HCT116 (cell line): ENCODE data around the gene SCARF2. TPM values are rescaled to one million over a fixed set of nuclear protein-coding genes. Genes with fewer than 3 reads are reported as not detected.

ENCODE experiments used
- ATAC-seq: fragments of 200-7000 bp; cut with Tn5 transposase; 2 replicates; pipeline ENCODE4 v1.9.1; 2020; ENCODE audit warnings: mild to moderate bottlenecking, moderate library complexity
- BruUV-seq: library from RNA; stranded (reverse); fragments of 400-500 nt; replicated peaks from 2 replicates; lab custom pipeline; 2021; lab: Mats Ljungman, UMichigan
- CTCF ChIA-PET: fragments of 300-600 bp; sonication (Branson Sonifier 250); formaldehyde crosslinking; loops from one replicate; lab custom pipeline; 2021; ENCODE audit warnings: antibody characterized with exemption; lab: Charles Lee
- POLR2A ChIA-PET: fragments of 300-600, 350-600 bp; sonication (Branson Sonifier 250); formaldehyde crosslinking; loops from one replicate; lab custom pipeline; 2021; ENCODE audit warnings: antibody characterized with exemption; lab: Charles Lee
- RAD21 ChIA-PET, 2 experiments: fragments of 300-600 bp; sonication (Branson Sonifier 250); formaldehyde crosslinking; loops; one replicate each; lab custom pipeline; 2023; ENCODE audit warnings: low total read pairs in 2 of 2; ENCODE audit not compliant: uncharacterized antibody in 2 of 2, unreplicated experiment in 2 of 2, low non-redundant PET in 1 of 2; lab: Charles Lee
- DNase-seq: peaks from one replicate; pipeline ENCODE4 v3.0.0-alpha.2; 2010; ENCODE audit warnings: low read depth, low spot score
- H2AFZ ChIP-seq: fragments of 200-600 bp; shearing (Covaris generic), sonication (generic); 2 replicates; pipeline ENCODE4 v1.6.1; 2017; ENCODE audit warnings: low read depth, mixed run types, mixed read lengths, antibody characterized with exemption, low read length; ENCODE audit not compliant: poor library complexity, severe bottlenecking
- H3K27ac ChIP-seq: 2 replicates; pipeline ENCODE4 v1.5.1; 2012; ENCODE audit warnings: low read depth, low read length
- H3K27me3 ChIP-seq: fragments of 200-600 bp; sonication (generic); 2 replicates; pipeline ENCODE4 v1.6.1; 2016; ENCODE audit warnings: mixed run types, low read length, mixed read lengths; ENCODE audit not compliant: insufficient read depth
- H3K36me3 ChIP-seq, 2 experiments: fragments of 200-500 bp in 1 of 2; fragments of 200-600 bp in 1 of 2; sonication (Bioruptor generic) in 1 of 2; sonication (generic) in 1 of 2; 2 replicates each; pipeline versions ENCODE4 v1.5.1 to v1.6.1; 2014 to 2016; ENCODE audit warnings: low read length in 2 of 2, inconsistent platforms in 1 of 2, mixed read lengths in 1 of 2, mixed run types in 1 of 2; ENCODE audit not compliant: insufficient read depth in 2 of 2, control insufficient read depth in 1 of 2
- H3K4me1 ChIP-seq, 2 experiments: fragments of 200-600 bp in 1 of 2; sonication (generic) in 1 of 2; 2 replicates each; pipeline versions ENCODE4 v1.5.1 to v1.6.1; 2012 to 2017; ENCODE audit warnings: low read length in 2 of 2, inconsistent platforms in 1 of 2, mild to moderate bottlenecking in 1 of 2, mixed read lengths in 1 of 2, mixed run types in 1 of 2, moderate library complexity in 1 of 2; ENCODE audit not compliant: insufficient read depth in 2 of 2, control insufficient read depth in 1 of 2
- H3K4me2 ChIP-seq: fragments of 200-600 bp; sonication (generic); 2 replicates; pipeline ENCODE4 v1.6.1; 2017; ENCODE audit warnings: mixed run types, low read length, mixed read lengths
- H3K4me3 ChIP-seq, 2 experiments: fragments of 200-600 bp in 1 of 2; sonication (generic) in 1 of 2; replicated peaks in 1 of 2; 2 replicates each; pipeline ENCODE4 v1.5.1; 2011 to 2016; ENCODE audit warnings: low read length in 2 of 2, control low read depth in 1 of 2, low read depth in 1 of 2, mild to moderate bottlenecking in 1 of 2, mixed read lengths in 1 of 2, mixed run types in 1 of 2
- H3K79me2 ChIP-seq: fragments of 200-600 bp; sonication (generic); 2 replicates; pipeline ENCODE4 v1.6.1; 2017; ENCODE audit warnings: mild to moderate bottlenecking, mixed run types, low read length, moderate library complexity, mixed read lengths; ENCODE audit not compliant: insufficient read depth
- H3K9ac ChIP-seq: fragments of 200-600 bp; sonication (generic); 2 replicates; pipeline ENCODE4 v1.6.1; 2016; ENCODE audit warnings: low read length, mixed read lengths
- H3K9me2 ChIP-seq: fragments of 200-600 bp; sonication (generic), shearing (Covaris generic); 2 replicates; pipeline ENCODE4 v1.6.1; 2017; ENCODE audit warnings: mixed run types, mild to moderate bottlenecking, moderate library complexity; ENCODE audit not compliant: insufficient read depth
- H3K9me3 ChIP-seq, 2 experiments: fragments of 200-500 bp in 1 of 2; fragments of 200-600 bp in 1 of 2; sonication (Bioruptor generic) in 1 of 2; sonication (generic) in 1 of 2; 2 replicates each; pipeline ENCODE4 v1.6.1; 2014 to 2017; ENCODE audit warnings: low read length in 2 of 2, mixed read lengths in 2 of 2, inconsistent platforms in 1 of 2, low read depth in 1 of 2, mild to moderate bottlenecking in 1 of 2, mixed run types in 1 of 2, moderate library complexity in 1 of 2; ENCODE audit not compliant: control insufficient read depth in 1 of 2, insufficient read depth in 1 of 2
- H4K20me1 ChIP-seq: fragments of 200-600 bp; sonication (generic), shearing (Covaris generic); 2 replicates; pipeline ENCODE4 v1.6.1; 2017; ENCODE audit warnings: mixed run types, mild to moderate bottlenecking, moderate library complexity; ENCODE audit not compliant: insufficient read depth
- CBX3 ChIP-seq: IDR thresholded peaks from 2 replicates; pipeline ENCODE4 v1.6.1; 2012; ENCODE audit warnings: low read depth
- CEBPB ChIP-seq: IDR thresholded peaks from 2 replicates; pipeline ENCODE4 v1.6.1; 2012; ENCODE audit warnings: low read depth
- CTCF ChIP-seq, 3 experiments: fragments of 200-600 bp in 1 of 3; sonication (generic) in 1 of 3; IDR thresholded peaks in 2 of 3; conservative IDR thresholded peaks in 1 of 3; 2 replicates each; pipeline ENCODE4 v1.5.1; 2012 to 2017; ENCODE audit warnings: low read depth in 2 of 3, low read length in 2 of 3, antibody characterized with exemption in 1 of 3, borderline replicate concordance in 1 of 3, control low read depth in 1 of 3, mild to moderate bottlenecking in 1 of 3, mixed read lengths in 1 of 3, mixed run types in 1 of 3, moderate library complexity in 1 of 3; ENCODE audit not compliant: insufficient read depth in 1 of 3
- EGR1 ChIP-seq: IDR thresholded peaks from 2 replicates; pipeline ENCODE4 v1.6.1; 2012; ENCODE audit warnings: low read depth
- ELF1 ChIP-seq: IDR thresholded peaks from 2 replicates; pipeline ENCODE4 v1.6.1; 2012; ENCODE audit warnings: low read depth, borderline replicate concordance
- EZH2 ChIP-seq: fragments of 200-600 bp; sonication (generic); IDR thresholded peaks from 2 replicates; pipeline ENCODE4 v1.6.1; 2017; ENCODE audit warnings: antibody characterized with exemption, mixed run types
- EZH2phosphoT487 ChIP-seq: fragments of 200-600 bp; IDR thresholded peaks from 2 replicates; pipeline ENCODE4 v1.6.1; 2018; ENCODE audit warnings: antibody characterized with exemption, borderline replicate concordance
- POLR2A ChIP-seq: IDR thresholded peaks from 2 replicates; pipeline ENCODE4 v1.7.0; 2011; ENCODE audit warnings: borderline replicate concordance; ENCODE audit not compliant: insufficient read depth, insufficient read length; ENCODE audit errors: extremely low read depth
- POLR2AphosphoS5 ChIP-seq: IDR thresholded peaks from 2 replicates; pipeline ENCODE4 v1.6.1; 2011; ENCODE audit warnings: mild to moderate bottlenecking, low read depth, low read length, moderate library complexity
- RAD21 ChIP-seq: IDR thresholded peaks from 2 replicates; pipeline ENCODE4 v1.6.1; 2012; ENCODE audit warnings: low read depth, mild to moderate bottlenecking
- SIN3A ChIP-seq: IDR thresholded peaks from 2 replicates; pipeline ENCODE4 v1.6.1; 2012; ENCODE audit warnings: low read depth
- SP1 ChIP-seq: IDR thresholded peaks from 2 replicates; pipeline ENCODE4 v1.6.1; 2012; ENCODE audit warnings: low read depth
- TCF7L2 ChIP-seq: IDR thresholded peaks from 2 replicates; pipeline ENCODE4 v1.7.0; 2011; ENCODE audit warnings: borderline replicate concordance, inconsistent platforms; ENCODE audit not compliant: insufficient read depth, insufficient read length; ENCODE audit errors: extremely low read depth
- YY1 ChIP-seq: IDR thresholded peaks from 2 replicates; pipeline ENCODE4 v1.6.1; 2011; ENCODE audit warnings: low read length, low read depth, moderate library complexity, mild to moderate bottlenecking; ENCODE audit not compliant: insufficient replicate concordance; ENCODE audit errors: extremely low read depth
- ZNF274 ChIP-seq: fragments of 200-500 bp; sonication (Bioruptor generic); IDR thresholded peaks from 2 replicates; pipeline ENCODE4 v1.6.1; 2014; ENCODE audit warnings: mild to moderate bottlenecking, low read depth, low read length, inconsistent platforms
- intact Hi-C: fragments of 100-400 bp; cut with micrococcal nuclease; formaldehyde crosslinking; loops from 2 replicates; pipeline ENCODE4 v1.10.0; 2022
- total RNA-seq: library from RNA; stranded (reverse); gene quantifications from one replicate; pipeline ENCODE4 v1.2.1, GENCODE V29; 2021; ENCODE audit not compliant: unreplicated experiment
- TF ChIP-seq, protein P1 (sequence below): IDR thresholded peaks from 2 replicates; pipeline ENCODE4 v1.6.1; 2012; ENCODE audit warnings: low read depth
- TF ChIP-seq, protein P2 (sequence below): IDR thresholded peaks from 2 replicates; pipeline ENCODE4 v1.6.1; 2011; ENCODE audit warnings: mild to moderate bottlenecking, low read length, moderate library complexity; ENCODE audit not compliant: insufficient replicate concordance; ENCODE audit errors: extremely low read depth
- TF ChIP-seq, protein P3 (sequence below): IDR thresholded peaks from 2 replicates; pipeline ENCODE4 v1.6.1; 2012

Gene SCARF2
- total RNA-seq, 1 experiment from 2014 or later = 2.5 TPM

- Histone ChIP-seq H3K27ac (no peak overlapping the region), H3K36me3 (no peaks in the 10 kb centered on the region), H3K9ac (no peak overlapping the region), H3K4me1 (peaks cover 6 to 14% of the 10 kb centered on the region in 2 experiments), H3K4me2 (no peak overlapping the region), H3K27me3 (no peaks in the 10 kb centered on the region), H3K9me2 (no peaks in the 10 kb centered on the region), H3K79me2 (no peaks in the 10 kb centered on the region), H3K4me3 (no peak overlapping the region), H4K20me1 (no peaks in the 10 kb centered on the region), H2AFZ (no peak overlapping the region), H3K9me3 (no peaks in the 10 kb centered on the region)
- RAD21 ChIA-PET = no interaction called here
- CTCF ChIA-PET = no interaction called here
- no peak for TF ChIP-seq EZH2phosphoT487
- TF ChIP-seq POLR2AphosphoS5 = no peak
- TF ChIP-seq POLR2A = no peak
- TF ChIP-seq CTCF (IDR thresholded peaks at IDR 0.05 in 2 of 3, conservative IDR thresholded peaks at IDR 0.05 in 1 of 3; ENCODE audit: borderline replicate concordance in 1 of 3, insufficient read depth in 1 of 3, low read depth in 2 of 3, low read length in 2 of 3) = no peak
- TF ChIP-seq CBX3 = no peak
- no peak for TF ChIP-seq RAD21
- TF ChIP-seq CEBPB = no peak
- TF ChIP-seq SP1 = no peak
- TF ChIP-seq YY1 = no peak
- TF ChIP-seq, protein P1, sequence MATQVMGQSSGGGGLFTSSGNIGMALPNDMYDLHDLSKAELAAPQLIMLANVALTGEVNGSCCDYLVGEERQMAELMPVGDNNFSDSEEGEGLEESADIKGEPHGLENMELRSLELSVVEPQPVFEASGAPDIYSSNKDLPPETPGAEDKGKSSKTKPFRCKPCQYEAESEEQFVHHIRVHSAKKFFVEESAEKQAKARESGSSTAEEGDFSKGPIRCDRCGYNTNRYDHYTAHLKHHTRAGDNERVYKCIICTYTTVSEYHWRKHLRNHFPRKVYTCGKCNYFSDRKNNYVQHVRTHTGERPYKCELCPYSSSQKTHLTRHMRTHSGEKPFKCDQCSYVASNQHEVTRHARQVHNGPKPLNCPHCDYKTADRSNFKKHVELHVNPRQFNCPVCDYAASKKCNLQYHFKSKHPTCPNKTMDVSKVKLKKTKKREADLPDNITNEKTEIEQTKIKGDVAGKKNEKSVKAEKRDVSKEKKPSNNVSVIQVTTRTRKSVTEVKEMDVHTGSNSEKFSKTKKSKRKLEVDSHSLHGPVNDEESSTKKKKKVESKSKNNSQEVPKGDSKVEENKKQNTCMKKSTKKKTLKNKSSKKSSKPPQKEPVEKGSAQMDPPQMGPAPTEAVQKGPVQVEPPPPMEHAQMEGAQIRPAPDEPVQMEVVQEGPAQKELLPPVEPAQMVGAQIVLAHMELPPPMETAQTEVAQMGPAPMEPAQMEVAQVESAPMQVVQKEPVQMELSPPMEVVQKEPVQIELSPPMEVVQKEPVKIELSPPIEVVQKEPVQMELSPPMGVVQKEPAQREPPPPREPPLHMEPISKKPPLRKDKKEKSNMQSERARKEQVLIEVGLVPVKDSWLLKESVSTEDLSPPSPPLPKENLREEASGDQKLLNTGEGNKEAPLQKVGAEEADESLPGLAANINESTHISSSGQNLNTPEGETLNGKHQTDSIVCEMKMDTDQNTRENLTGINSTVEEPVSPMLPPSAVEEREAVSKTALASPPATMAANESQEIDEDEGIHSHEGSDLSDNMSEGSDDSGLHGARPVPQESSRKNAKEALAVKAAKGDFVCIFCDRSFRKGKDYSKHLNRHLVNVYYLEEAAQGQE = no peak
- no peak for TF ChIP-seq EZH2
- no peak for TF ChIP-seq SIN3A
- no peak for TF ChIP-seq ELF1
- TF ChIP-seq EGR1 = no peak
- TF ChIP-seq, protein P2, sequence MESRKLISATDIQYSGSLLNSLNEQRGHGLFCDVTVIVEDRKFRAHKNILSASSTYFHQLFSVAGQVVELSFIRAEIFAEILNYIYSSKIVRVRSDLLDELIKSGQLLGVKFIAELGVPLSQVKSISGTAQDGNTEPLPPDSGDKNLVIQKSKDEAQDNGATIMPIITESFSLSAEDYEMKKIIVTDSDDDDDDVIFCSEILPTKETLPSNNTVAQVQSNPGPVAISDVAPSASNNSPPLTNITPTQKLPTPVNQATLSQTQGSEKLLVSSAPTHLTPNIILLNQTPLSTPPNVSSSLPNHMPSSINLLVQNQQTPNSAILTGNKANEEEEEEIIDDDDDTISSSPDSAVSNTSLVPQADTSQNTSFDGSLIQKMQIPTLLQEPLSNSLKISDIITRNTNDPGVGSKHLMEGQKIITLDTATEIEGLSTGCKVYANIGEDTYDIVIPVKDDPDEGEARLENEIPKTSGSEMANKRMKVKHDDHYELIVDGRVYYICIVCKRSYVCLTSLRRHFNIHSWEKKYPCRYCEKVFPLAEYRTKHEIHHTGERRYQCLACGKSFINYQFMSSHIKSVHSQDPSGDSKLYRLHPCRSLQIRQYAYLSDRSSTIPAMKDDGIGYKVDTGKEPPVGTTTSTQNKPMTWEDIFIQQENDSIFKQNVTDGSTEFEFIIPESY = no peak
- TF ChIP-seq ZNF274 = no peak
- TF ChIP-seq, protein P3, sequence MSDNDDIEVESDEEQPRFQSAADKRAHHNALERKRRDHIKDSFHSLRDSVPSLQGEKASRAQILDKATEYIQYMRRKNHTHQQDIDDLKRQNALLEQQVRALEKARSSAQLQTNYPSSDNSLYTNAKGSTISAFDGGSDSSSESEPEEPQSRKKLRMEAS = no peak
- no peak for TF ChIP-seq TCF7L2
- POLR2A ChIA-PET = no interaction called here
- no TSS peak for BruUV-seq
- no peak for DNase-seq
- ATAC-seq = no peak
- intact Hi-C loops = no loop called here
These were observed 13.1 kb downstream of the SCARF2 start for GRCh38 chr22:20424568-20424931.
